Coronary artery (tissue), 2 donors: Measurements from ENCODE around the gene CHAT.
A peak's percentile ranks its signal among the peaks of the same experiment; 100 is the strongest.

ENCODE experiments used
- DNase-seq: peaks from one replicate; pipeline ENCODE4 v3.0.0-alpha.2; 2017; ENCODE audit warnings: low spot score
- H3K27ac ChIP-seq, 2 donors: fragments of 200-600 bp; sonication (generic); one replicate each; pipeline ENCODE4 v1.5.1; 2016 to 2019
- H3K4me3 ChIP-seq: fragments of 200-600 bp; sonication (generic); 2 replicates; pipeline ENCODE4 v1.5.1; 2016; ENCODE audit warnings: mild to moderate bottlenecking, moderate library complexity
- CTCF ChIP-seq: fragments of 200-600 bp; sonication (generic); IDR thresholded peaks from one replicate; pipeline ENCODE4 v1.5.1; 2019; ENCODE audit warnings: antibody characterized with exemption

The CHAT gene

GRCh38 chr10:49608166-49609005 is 5.5 kb upstream of the CHAT start:
- no peak for TF ChIP-seq CTCF
- H3K27ac ChIP-seq = no peak overlapping the region
- DNase-seq = peak; percentile 55

GRCh38 chr10:49609006-49609282 is 4.9 kb upstream of the CHAT start:
- H3K4me3 ChIP-seq = no peak overlapping the region
- TF ChIP-seq CTCF = no peak
- H3K27ac ChIP-seq = no peak overlapping the region
- no peak for DNase-seq

More at GRCh38 chr10:49608166-49609005, 5.5 kb upstream of the CHAT start:
- no peak overlapping the region for H3K4me3 ChIP-seq

- TF ChIP-seq CTCF = no peak
- peak; percentile 53 for DNase-seq
Observed at GRCh38 chr10:49609283-49610113, 4.3 kb upstream of the CHAT start.

GRCh38 chr10:49610114-49610457 is 3.8 kb upstream of the CHAT start, which contains the start of gene SLC18A3:
Gene SLC18A3, plus strand, starts transcription at chr10:49610310. Its CDS starts 431 bp downstream, at chr10:49610741.
- peak; percentile 17 for DNase-seq
- Histone ChIP-seq H3K4me3 (peak within 1 kb of the TSS; percentile 59), H3K27ac (no peak within 1 kb of the TSS)
- TF ChIP-seq CTCF = no peak

More at GRCh38 chr10:49609283-49610113, 4.3 kb upstream of the CHAT start:
- peak overlapping the region; percentile 59 for H3K4me3 ChIP-seq
- H3K27ac ChIP-seq = no peak overlapping the region

GRCh38 chr10:49610458-49611165 is 3.2 kb upstream of the CHAT start:
- Histone ChIP-seq H3K4me3 (peak overlapping the region; percentile 59), H3K27ac (no peak overlapping the region)
- TF ChIP-seq CTCF = no peak
- peak; percentile 26 for DNase-seq

GRCh38 chr10:49611166-49611815 is 2.5 kb upstream of the CHAT start:
- TF ChIP-seq CTCF = no peak
- peak overlapping the region; percentile 59 for H3K4me3 ChIP-seq
- peak; percentile 43 for DNase-seq
- H3K27ac ChIP-seq = no peak overlapping the region
